CD4-positive, alpha-beta T cell treated with Interleukin-4 for 4 hours (primary cell): ENCODE results near the gene WIPI1.

Source experiments
- DNase-seq: peaks from one replicate; pipeline ENCODE4 v3.0.0-alpha.2; 2020

WIPI1 gene

DNA sequence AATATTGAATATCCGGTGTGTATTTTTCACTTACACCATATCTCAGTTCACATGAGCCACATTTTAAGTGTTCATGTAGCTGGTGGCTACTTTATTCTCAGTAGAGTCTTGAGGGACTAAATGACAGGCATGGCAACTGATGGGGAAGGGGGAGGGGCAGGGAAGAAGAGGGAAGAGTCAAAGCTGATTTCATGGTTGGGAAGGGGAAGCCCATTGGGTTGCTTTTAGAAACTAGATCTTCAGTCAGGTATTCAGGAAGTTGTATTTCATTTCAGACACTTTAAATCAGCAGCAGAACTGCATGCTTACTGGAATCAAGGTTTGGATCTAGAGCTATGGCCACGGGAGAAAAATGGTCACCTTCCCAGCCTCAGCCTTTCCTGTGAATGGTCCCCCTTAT lies 2.9 kb upstream of the WIPI1 start:
- DNase-seq: no peak

DNA sequence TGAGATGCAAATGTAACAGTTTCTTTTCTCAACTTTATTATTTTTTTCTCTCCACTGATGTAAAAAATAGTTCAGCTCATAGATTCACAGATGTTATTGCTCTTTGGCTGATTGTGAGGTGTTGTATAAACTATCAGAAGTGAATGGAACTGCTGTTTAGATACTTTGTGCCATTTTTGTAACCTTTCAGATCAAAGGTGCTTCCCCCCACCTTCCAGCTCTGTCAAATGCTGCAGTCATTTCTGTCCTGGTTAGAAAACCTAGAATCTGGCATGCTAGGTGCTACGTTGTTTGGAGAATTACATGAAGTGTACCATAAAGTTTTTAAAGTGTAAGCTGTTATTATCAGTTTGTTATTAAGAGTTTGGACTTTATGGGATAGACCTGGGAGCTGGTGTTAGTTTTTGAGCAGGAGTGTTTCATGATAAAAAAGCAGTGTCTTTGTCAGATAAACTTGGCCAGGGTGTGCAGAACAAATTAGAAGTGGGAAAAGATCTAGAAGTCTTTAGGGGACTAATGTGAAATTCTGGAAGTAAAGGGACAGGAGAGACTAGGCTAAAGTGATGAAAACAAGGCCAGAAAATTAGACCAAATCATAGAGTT lies 1.8 kb upstream of the WIPI1 start:
- DNase-seq: no peak

GRCh38 chr17:68458260-68459036 lies 1.2 kb upstream of the WIPI1 start:
- no peak for DNase-seq

DNA sequence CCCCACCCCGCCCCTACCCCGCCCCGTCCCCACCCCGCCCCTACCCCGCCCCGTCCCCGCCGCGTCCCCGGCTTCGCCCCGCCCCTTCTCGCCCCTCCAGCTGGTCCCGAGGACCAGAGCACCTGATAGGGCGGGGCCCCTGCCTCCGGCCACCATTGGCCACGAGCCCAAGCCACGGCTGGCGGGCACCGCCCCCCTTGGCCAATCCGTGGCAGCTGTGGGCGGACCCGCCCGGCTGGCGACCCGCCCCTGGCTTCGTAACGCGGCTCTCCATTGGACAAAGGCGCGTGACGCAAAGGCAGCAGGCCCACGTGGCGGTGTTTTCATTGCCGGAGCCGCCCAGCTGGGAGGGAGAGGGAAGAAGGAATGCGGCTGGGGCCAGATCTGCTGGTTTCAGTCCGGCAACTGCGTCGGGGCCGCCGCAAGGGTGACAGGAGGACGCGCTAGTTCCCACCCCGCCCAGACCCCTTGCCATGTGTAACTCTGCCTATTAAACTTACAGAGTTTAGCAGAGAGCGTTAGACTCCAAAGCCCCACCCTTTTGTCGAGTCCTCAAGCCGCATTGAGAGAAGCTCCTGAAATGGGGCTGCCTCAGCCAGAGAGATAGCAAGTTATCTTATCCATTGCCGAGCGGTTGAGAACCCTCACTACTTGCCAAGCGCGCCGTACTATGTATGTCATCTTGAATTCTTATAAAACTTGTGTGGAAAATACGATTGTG lies 403 bp upstream of the WIPI1 start:
- DNase-seq: peak; percentile 97

DNA sequence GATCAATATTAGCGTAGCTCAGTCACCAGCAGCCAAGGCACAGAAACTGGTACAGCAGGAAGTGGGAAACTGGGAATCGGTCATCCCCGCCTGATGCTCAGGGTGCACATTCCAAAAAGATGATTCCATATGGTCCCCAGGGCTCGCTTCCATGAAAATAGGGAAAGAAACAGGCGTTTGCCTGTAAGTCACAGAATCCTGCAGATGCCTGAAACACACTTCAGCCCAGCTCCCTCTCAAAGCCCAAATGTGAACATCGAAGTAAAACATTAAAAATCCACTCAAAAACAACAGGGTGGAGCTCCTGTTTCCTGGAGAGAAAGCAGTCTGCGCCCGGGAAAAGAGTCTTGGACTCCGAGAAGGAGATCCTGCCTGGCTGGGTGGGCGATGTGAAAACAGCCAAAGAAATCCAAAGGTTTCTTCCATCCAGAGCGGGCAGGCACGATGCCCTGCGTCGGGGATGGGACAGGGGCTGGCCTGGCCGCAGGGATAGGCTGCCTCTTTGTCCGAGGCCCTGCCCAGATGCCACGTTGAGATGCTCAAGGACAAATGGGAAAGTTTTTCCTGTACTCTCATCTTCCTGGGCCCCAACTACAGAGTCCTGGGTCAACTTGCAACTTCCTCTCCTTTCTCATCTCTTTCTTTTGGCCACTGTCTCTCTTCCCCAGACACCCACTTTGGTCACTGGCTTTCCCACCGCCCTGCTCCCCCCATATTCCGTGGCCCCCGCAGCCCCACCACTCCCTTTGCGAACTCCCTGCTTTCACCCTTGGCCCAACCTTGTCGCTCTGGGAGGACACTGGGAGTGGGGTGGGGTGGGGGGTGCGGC lies 743 bp downstream of the WIPI1 start:
- no peak for DNase-seq

GRCh38 chr17:68455901-68456338 lies 1.4 kb downstream of the WIPI1 start:
- no peak for DNase-seq

DNA sequence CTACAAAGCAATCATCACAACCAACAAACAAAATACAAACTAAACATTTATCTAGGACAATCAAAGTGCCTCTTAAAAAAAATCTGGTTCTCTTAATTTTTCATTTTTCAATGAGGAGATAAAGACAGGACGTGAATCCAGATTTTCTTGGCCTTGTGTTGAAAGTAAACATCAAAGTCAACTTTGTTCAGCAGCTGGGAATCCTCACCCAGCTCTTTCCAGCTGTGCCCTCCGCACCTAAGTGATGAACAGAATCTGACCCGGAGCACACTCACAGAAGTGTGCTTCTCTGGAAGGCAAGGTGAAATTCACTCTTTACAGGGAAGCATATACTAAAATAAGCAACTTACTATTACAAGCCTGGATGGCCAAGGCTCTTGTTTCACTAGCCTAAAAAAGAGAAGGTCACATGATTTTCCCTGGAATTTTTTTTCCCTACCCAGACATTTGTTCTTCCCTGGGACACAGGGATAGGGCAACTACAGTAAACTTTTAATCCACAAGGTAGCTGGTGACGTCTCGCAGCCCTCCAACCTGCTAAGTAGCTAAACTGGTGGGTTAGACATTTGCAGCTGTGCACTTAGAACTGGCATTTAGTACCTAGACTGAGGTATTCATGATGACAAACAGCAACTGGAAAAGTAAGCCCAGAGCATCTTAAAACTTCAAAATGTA lies 3.2 kb downstream of the WIPI1 start:
- DNase-seq: no peak

- no peak for DNase-seq
Measured at GRCh38 chr17:68452724-68453290, 4.5 kb downstream of the WIPI1 start.

DNA sequence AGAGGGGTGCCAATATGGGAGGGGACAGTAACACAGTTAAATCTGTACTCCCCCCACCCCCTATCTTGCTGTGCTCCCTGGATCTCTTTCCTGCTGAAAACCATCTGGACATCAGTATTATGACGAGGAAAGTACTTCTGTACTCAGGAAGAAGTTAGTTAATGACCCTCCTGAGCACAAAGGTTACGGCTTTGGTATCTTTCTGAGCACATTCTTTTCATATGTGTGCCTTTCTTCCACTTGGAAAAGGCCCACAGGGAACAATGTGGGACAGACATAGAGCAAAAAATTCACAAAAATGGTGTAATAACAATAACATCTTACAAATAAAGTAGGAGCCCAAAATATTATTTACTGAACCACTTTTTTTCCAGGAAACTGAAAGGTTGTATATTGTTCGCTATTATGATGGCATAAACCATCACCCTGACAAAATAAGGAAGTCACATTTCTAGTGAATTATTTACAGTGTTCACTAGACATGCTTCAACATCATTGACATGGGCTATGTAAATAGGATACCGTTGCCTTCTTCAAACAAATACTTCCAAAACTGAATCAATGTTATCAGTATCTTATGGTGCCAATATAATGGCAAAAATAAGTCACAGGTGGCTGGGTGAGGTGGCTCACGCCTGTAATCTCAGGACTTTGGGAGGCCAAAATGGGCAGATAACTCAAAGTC lies 5.5 kb downstream of the WIPI1 start:
- no peak for DNase-seq

GRCh38 chr17:68450801-68451200 lies 6.5 kb downstream of the WIPI1 start:
- DNase-seq: no peak

DNA sequence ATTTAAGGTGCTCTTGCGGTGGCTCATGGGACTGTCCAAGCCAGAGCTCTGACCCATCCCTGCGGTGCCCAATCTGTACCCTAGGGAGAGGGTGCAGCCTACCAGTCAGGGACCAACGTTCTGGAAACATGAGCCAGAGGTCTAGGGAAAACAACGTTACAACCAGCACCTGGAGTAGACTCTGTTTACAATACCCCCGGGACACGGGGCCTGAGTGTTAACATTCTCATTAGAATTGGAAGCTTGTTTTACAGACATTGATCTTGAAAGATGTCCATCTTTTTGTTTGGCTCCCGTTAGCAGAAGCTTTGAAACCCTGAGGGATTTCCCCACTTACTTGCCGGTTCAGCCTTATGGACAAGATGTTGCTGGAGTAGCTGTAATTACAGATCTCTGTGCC lies 6.9 kb downstream of the WIPI1 start:
- DNase-seq: no peak

DNA sequence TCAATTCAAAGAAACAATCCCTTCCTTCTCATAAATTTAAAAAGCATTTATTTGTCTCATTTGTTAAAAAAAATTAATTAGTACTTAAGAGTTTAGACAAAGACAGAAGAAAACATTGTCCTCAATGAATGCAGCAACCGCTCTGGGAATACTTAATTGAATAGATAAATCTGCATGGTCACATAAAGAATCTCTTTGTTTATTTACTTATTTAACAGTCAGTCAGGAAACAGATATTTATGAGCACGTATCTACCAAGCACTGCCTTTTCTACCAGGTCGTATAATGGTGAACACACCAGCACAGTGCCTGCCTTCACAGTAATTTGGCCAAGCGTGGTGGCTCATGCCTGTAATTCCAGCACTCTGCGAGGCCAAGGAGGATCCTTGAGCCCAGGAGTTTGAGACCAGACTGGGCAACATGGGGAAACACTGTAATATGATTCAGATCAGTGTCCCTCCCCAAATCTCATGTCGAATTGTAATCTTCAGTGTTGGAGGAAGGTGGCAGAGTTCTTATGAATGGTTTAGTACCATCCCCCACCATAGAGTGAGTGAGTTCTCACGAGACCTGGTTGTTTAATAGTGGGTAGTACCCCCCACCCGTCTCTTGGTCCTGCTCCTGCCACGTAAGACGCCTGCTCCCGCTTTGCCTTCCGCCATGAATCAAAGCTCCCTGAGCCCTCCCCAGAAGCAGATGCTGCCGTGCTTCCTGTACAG lies 8.1 kb downstream of the WIPI1 start:
- no peak for DNase-seq

- no peak for DNase-seq
Measured at GRCh38 chr17:68446626-68447041, 10.7 kb downstream of the WIPI1 start.

- DNase-seq: no peak
Measured at GRCh38 chr17:68445671-68446070, 11.6 kb downstream of the WIPI1 start.

DNA sequence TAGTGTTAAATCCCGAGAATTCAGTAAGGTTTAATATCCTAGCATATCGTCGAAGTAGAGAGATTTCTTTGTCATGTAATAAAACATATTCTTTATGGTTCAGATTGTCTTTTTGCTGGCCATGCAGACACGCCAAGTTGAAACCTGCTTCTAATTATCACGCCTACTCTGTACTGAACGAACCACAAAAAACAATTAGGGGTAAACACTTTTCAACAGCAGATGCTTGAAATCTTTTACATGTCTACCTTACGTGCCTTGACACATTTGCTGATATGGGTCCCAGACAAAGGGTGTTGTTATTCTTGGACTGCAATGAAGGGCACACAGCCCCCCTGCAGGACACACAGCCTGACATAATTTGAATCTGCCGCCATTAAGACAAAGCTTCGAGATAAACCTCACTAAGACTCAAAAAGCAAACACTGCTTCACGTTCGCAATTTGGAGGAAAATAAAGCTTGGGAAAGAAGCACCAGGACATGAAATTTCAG lies 13.3 kb downstream of the WIPI1 start:
- DNase-seq: no peak

DNA sequence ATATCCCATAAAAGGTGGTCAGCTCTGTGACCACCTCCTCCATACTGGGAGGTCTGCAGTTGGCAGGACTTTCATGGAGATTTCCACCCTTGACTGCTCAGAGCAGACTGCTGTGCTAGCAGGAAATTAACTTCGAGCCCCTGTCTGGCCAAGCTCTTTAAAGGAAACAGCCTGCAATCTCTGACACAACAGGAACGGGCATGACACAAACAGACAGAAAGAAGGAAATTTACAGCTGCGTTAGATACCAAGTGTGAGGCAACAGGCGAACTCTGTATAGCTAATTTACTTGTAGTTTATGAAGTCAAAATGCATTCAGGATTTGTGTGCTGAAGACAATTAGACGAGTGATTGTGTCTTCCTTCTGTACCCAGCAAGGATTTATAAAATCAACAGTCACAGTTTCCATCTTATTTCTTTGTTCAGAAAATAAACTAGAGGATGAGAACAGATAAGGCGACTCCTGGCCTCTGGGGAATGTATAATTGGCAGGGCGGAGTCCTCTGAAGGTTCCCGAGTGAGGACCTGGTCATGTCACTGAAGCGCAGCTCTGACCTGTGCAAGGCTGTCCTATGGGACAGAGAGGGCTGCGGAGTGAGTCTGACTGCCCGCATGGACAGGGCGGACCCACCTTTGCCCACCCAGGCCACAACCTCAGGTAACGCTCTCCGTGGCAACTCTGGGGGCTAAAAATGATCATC lies 16.1 kb downstream of the WIPI1 start:
- no peak for DNase-seq

DNA sequence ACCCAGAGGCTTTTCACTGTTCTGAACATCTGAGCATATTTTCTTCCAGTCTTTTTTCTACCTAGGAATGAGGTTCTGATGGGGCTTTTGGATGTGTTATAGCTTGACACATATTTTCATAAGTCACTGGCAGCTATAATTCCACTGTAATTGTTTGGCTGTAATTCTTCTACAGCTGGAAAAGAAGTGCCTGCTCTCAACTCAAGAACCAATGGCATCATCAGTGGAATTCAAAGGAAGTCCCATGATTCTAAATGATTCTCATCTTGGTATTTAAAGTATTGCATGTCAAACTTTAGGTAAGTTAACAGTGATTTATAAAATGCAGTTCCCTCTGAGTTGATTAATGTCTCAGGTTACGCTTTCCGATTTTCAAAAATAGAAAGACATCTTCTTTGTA lies 16.8 kb downstream of the WIPI1 start:
- DNase-seq: no peak

DNA sequence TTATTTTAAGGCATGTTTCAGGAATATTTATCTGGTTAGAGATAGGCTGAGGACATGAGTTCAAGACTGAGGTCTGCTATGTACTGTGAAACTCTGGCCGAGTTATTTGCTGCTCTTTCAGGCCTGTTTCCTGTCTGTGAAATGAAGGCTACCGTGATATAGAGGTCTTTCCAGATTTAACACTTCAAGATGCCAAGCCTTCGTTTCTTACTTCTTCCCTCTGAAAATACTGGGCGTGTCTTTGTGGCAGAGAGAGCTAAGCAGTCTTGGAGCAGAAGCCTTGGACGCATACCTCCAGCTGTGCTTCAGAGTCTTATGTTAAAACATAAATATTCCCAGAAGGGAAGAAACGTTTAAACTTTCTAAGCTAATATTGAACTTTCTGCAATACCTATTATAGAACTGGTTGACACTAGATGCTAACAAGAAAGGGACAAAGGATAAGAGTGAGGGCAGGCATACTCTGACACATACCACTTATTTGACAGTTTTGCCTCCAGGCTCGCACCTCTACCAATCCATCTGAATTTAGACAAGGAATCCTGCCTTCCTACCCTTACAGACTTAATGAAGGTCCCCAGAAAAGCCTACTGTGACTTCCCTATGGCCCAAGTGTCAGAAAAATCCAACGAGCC lies 17.5 kb downstream of the WIPI1 start:
- no peak for DNase-seq
